ENCODE data around the gene ACP5.
A peak's percentile ranks its signal among the peaks of the same experiment; 100 is the strongest.
"Not testable (repeated sequence)": the region's sequence is repeated elsewhere in the genome, so short reads cannot be mapped to it uniquely, and the experiment has no call there.

ACP5 gene

DNA sequence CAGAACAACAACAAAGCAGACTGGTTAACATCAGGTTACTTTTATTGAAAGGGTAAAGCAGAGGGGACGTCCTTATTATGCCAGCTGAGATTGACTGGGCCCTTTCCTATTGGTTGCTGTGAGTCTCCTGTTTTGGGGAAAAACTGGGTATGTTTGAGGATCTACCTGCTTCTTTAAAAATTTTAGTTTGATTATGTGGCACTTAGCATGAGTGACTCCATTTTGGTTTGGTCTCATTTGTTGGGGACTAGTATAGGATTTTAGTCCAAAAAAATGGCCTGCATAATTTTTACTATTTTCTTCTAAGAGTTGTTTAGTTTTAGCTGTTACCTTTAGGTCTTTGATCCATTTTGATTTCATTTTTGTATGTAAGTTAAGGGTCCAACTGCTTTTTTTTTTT, 34.3 kb upstream of the ACP5 start:
- H3K4me3 ChIP-seq (replicated peaks; ENCODE audit: insufficient read depth, low read length), result no peak overlapping the region
- H3K27ac ChIP-seq (replicated peaks), result no peak overlapping the region
- TF ChIP-seq GABPA (IDR thresholded peaks at IDR 0.05; ENCODE audit: low read depth), result no peak
- TF ChIP-seq, protein P1, sequence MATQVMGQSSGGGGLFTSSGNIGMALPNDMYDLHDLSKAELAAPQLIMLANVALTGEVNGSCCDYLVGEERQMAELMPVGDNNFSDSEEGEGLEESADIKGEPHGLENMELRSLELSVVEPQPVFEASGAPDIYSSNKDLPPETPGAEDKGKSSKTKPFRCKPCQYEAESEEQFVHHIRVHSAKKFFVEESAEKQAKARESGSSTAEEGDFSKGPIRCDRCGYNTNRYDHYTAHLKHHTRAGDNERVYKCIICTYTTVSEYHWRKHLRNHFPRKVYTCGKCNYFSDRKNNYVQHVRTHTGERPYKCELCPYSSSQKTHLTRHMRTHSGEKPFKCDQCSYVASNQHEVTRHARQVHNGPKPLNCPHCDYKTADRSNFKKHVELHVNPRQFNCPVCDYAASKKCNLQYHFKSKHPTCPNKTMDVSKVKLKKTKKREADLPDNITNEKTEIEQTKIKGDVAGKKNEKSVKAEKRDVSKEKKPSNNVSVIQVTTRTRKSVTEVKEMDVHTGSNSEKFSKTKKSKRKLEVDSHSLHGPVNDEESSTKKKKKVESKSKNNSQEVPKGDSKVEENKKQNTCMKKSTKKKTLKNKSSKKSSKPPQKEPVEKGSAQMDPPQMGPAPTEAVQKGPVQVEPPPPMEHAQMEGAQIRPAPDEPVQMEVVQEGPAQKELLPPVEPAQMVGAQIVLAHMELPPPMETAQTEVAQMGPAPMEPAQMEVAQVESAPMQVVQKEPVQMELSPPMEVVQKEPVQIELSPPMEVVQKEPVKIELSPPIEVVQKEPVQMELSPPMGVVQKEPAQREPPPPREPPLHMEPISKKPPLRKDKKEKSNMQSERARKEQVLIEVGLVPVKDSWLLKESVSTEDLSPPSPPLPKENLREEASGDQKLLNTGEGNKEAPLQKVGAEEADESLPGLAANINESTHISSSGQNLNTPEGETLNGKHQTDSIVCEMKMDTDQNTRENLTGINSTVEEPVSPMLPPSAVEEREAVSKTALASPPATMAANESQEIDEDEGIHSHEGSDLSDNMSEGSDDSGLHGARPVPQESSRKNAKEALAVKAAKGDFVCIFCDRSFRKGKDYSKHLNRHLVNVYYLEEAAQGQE (IDR thresholded peaks at IDR 0.05; ENCODE audit: insufficient replicate concordance, low read depth), result no peak
- TF ChIP-seq, protein P2, sequence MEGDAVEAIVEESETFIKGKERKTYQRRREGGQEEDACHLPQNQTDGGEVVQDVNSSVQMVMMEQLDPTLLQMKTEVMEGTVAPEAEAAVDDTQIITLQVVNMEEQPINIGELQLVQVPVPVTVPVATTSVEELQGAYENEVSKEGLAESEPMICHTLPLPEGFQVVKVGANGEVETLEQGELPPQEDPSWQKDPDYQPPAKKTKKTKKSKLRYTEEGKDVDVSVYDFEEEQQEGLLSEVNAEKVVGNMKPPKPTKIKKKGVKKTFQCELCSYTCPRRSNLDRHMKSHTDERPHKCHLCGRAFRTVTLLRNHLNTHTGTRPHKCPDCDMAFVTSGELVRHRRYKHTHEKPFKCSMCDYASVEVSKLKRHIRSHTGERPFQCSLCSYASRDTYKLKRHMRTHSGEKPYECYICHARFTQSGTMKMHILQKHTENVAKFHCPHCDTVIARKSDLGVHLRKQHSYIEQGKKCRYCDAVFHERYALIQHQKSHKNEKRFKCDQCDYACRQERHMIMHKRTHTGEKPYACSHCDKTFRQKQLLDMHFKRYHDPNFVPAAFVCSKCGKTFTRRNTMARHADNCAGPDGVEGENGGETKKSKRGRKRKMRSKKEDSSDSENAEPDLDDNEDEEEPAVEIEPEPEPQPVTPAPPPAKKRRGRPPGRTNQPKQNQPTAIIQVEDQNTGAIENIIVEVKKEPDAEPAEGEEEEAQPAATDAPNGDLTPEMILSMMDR (IDR thresholded peaks at IDR 0.05; ENCODE audit: insufficient read depth, low read length), result no peak
- TF ChIP-seq POLR2AphosphoS5 (IDR thresholded peaks at IDR 0.05; ENCODE audit: low read depth), result no peak
- no peak for TF ChIP-seq SPI1 (IDR thresholded peaks at IDR 0.05; ENCODE audit: borderline replicate concordance, low read depth)
- no peak for DNase-seq (ENCODE audit: low read depth in 1 of 2, low spot score in 1 of 2)
- no peaks in the 10 kb centered on the region for H3K27me3 ChIP-seq (ENCODE audit: insufficient read depth, poor library complexity, severe bottlenecking)

DNA sequence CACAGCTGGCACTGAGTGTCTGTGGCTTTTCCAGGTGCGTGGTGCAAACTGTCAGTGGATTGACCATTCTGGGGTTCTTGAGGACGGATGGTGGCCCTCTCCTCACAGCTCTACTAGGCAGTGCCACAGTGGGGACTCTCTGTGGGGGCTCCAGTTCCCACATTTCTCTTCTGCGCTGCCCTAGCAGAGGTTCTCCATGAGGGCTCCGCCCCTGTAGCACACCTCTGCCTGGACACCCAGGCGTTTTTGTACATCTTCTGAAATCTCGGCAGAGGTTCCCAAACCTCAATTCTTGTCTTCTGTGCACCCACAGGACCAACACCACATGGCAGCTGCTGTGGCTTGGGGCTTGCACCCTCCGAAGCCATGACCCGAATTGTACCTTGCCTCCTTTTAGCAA, 29.0 kb upstream of the ACP5 start:
- Histone ChIP-seq H3K27ac (replicated peaks) (no peak overlapping the region), H3K4me3 (replicated peaks; ENCODE audit: insufficient read depth, low read length) (no peak overlapping the region), H3K27me3 (ENCODE audit: insufficient read depth, poor library complexity, severe bottlenecking) (no peaks in the 10 kb centered on the region)
- no peak for DNase-seq (ENCODE audit: low read depth in 1 of 2, low spot score in 1 of 2)
- TF ChIP-seq SPI1 (IDR thresholded peaks at IDR 0.05; ENCODE audit: borderline replicate concordance, low read depth) (no peak), GABPA (IDR thresholded peaks at IDR 0.05; ENCODE audit: low read depth) (no peak), POLR2AphosphoS5 (IDR thresholded peaks at IDR 0.05; ENCODE audit: low read depth) (no peak)
- TF ChIP-seq, protein P2 (IDR thresholded peaks at IDR 0.05; ENCODE audit: insufficient read depth, low read length), result no peak
- TF ChIP-seq, protein P1 (IDR thresholded peaks at IDR 0.05; ENCODE audit: insufficient replicate concordance, low read depth), result no peak

DNA sequence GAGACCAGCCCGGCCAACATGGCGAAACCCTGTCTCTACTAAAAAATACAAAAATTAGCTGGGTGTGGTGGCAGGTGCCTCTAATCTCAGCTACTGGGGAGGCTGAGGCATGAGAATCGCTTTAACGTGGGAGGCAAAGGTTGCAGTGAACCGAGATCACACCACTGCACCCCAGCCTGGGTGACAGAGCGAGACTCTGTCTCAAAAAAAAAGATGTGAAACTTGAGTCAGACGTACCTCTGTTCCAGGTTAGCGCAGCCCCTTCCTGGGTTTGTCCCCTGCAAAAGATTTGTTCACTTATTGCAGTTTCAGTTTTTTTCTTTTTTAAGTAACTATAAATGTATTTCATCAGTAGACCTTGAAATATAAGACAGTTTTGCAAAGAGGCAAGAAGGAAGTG, 22.3 kb upstream of the ACP5 start:
- not testable (repeated sequence) for H3K27ac ChIP-seq (replicated peaks); H3K4me3 ChIP-seq (replicated peaks; ENCODE audit: insufficient read depth, low read length); DNase-seq (ENCODE audit: low read depth in 1 of 2, low spot score in 1 of 2); H3K27me3 ChIP-seq (ENCODE audit: insufficient read depth, poor library complexity, severe bottlenecking)

DNA sequence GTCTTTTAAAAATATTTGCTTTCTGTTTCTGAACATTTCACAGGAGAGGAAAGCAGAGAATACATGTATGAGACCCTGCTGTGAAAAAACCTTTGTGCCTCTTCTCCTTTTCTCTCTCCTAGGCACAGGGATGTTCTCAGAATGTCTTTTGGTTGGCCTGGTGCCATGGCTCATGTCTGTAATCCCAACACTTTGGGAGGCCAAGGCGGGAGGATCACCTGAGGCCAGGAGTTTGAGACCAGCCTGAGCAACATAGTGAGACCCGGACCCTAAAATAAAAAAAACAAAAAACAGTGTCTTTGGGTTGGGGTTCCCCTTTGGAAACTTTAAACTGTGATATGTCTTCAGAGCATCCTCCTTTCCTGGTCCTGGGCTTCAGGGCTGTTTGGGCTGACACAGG, 21.3 kb upstream of the ACP5 start:
- H3K4me3 ChIP-seq (replicated peaks; ENCODE audit: insufficient read depth, low read length), result no peak overlapping the region
- no peaks in the 10 kb centered on the region for H3K27me3 ChIP-seq (ENCODE audit: insufficient read depth, poor library complexity, severe bottlenecking)
- DNase-seq (ENCODE audit: low read depth in 1 of 2, low spot score in 1 of 2), result no peak
- TF ChIP-seq POLR2AphosphoS5 (IDR thresholded peaks at IDR 0.05; ENCODE audit: low read depth), result no peak
- no peak for TF ChIP-seq SPI1 (IDR thresholded peaks at IDR 0.05; ENCODE audit: borderline replicate concordance, low read depth)
- TF ChIP-seq GABPA (IDR thresholded peaks at IDR 0.05; ENCODE audit: low read depth), result no peak
- TF ChIP-seq, protein P2 (IDR thresholded peaks at IDR 0.05; ENCODE audit: insufficient read depth, low read length), result no peak
- TF ChIP-seq, protein P1 (IDR thresholded peaks at IDR 0.05; ENCODE audit: insufficient replicate concordance, low read depth), result no peak
- H3K27ac ChIP-seq (replicated peaks), result peak overlapping the region; percentile 98; the same call in 1 of the 2 replicates

Measured in HL-60 (cell line).